Cardiac muscle cell (in vitro differentiated cells and primary cell): ENCODE measurements around the gene ZMYM3. TPM values are rescaled to one million over a fixed set of nuclear protein-coding genes. Genes with fewer than 3 reads are reported as not detected.

Source experiments
- DNase-seq, 2 donors: peaks; one replicate each; pipeline versions ENCODE4 v3.0.0 to v3.0.0-alpha.2; 2010 to 2017; ENCODE audit warnings: low read depth in 1 of 2, low spot score in 1 of 2
- H3K27ac ChIP-seq: fragments of 200-600 bp; sonication (generic); 2 replicates; pipeline ENCODE4 v1.5.1; 2016
- H3K27me3 ChIP-seq: fragments of 200-600 bp; sonication (generic); 2 replicates; pipeline ENCODE4 v1.6.0; 2016; ENCODE audit warnings: control low read depth
- H3K36me3 ChIP-seq: fragments of 200-600 bp; sonication (generic); 2 replicates; pipeline ENCODE4 v1.5.1; 2016; ENCODE audit warnings: control low read depth
- H3K4me1 ChIP-seq: fragments of 200-600 bp; sonication (generic); 2 replicates; pipeline ENCODE4 v1.8.1; 2017; ENCODE audit warnings: low read depth, mild to moderate bottlenecking, mixed run types
- H3K4me3 ChIP-seq: fragments of 200-600 bp; sonication (generic); 2 replicates; pipeline ENCODE4 v1.5.1; 2016; ENCODE audit warnings: mild to moderate bottlenecking
- H3K9me3 ChIP-seq: fragments of 200-600 bp; sonication (generic); 2 replicates; pipeline ENCODE4 v1.5.1; 2017; ENCODE audit warnings: low read depth, mild to moderate bottlenecking, control low read depth
- polyA plus RNA-seq: library from polyadenylated mRNA; unstranded; fragments of >200 nt; fragmentation: Nextera tagmentation; extraction: Ambion mirVana; gene quantifications from 2 replicates; pipeline ENCODE4 v1.2.1, GENCODE V29; 2016
- total RNA-seq: library from RNA; depleted of rRNA; stranded (reverse); fragments of >200 nt; gene quantifications from 2 replicates; pipeline ENCODE4 v1.2.3, GENCODE V29; 2016
- TF ChIP-seq, protein P1 (sequence below): IDR thresholded peaks from 2 replicates; pipeline ENCODE4 v1.5.1; 2012; ENCODE audit warnings: low read depth, mild to moderate bottlenecking, low read length

The ZMYM3 gene
- total and polyA plus RNA-seq, 2 experiments from 2014 or later = 24.8 to 112 TPM

DNA sequence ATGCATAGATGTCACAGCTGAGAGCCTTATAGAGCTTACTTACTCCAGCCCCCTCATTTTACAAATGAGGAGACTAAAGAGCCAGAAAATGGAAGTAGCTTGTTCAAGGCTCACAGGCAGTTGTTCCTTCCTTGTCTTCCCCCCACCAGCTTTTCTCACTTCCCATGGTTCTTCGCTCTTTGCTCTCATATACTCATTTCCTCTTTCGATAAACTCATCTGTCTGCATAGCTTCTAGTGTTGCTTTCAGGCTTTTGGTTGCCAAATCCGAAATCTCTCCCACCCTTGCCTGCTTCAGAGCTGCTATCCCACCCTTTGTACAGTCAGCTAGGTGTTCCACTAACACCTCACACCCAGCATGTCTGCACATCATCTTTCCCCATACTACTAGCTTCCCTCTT is 55.9 kb downstream of the ZMYM3 start:
- no peak overlapping the region for H3K4me3 ChIP-seq
- H3K4me1 ChIP-seq = no peaks in the 10 kb centered on the region
- TF ChIP-seq, protein P1, sequence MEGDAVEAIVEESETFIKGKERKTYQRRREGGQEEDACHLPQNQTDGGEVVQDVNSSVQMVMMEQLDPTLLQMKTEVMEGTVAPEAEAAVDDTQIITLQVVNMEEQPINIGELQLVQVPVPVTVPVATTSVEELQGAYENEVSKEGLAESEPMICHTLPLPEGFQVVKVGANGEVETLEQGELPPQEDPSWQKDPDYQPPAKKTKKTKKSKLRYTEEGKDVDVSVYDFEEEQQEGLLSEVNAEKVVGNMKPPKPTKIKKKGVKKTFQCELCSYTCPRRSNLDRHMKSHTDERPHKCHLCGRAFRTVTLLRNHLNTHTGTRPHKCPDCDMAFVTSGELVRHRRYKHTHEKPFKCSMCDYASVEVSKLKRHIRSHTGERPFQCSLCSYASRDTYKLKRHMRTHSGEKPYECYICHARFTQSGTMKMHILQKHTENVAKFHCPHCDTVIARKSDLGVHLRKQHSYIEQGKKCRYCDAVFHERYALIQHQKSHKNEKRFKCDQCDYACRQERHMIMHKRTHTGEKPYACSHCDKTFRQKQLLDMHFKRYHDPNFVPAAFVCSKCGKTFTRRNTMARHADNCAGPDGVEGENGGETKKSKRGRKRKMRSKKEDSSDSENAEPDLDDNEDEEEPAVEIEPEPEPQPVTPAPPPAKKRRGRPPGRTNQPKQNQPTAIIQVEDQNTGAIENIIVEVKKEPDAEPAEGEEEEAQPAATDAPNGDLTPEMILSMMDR = no peak
- no peaks in the 10 kb centered on the region for H3K27me3 ChIP-seq
- no peak overlapping the region for H3K27ac ChIP-seq
- no peaks in the 10 kb centered on the region for H3K9me3 ChIP-seq
- no peaks in the 10 kb centered on the region for H3K36me3 ChIP-seq
- DNase-seq = peak in 1 of 2 donors; percentile 20

DNA sequence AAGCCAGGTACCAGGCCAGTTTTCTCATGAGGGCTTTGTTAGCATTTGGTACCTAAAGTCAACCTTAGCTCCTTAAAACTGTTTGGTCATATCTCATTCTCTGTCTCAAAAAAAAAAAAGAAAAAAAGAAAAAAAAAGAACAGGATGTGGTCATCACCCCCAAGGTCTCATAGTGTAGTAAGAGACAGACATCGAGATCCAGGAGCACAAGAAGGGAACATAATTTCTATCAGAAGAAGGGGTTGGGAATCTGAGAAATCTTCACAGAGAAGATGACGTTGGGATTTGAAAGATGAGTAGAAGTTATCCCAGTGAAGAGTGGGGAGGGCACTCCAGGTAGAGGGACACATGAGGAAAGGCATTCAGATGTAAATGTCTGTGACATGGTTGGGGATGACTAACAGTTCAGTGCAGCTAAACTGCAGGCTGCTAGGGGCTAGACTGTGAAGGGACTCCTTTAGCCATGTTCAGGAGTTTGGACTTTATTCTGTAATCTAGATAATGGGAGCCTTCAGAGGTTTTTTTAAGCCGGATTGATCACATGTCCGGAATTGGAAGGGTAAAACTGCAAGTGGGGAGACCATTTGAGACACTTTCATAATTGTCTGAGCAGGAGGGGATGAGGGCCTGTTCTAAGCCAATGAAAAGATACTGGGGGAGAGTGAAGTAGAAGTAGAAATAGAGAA is 57.8 kb downstream of the ZMYM3 start:
- H3K9me3 ChIP-seq = no peaks in the 10 kb centered on the region
- no peaks in the 10 kb centered on the region for H3K4me1 ChIP-seq
- TF ChIP-seq, protein P1 = no peak
- H3K36me3 ChIP-seq = no peaks in the 10 kb centered on the region
- no peaks in the 10 kb centered on the region for H3K27me3 ChIP-seq
- no peak for DNase-seq
- H3K4me3 ChIP-seq = no peak overlapping the region
- H3K27ac ChIP-seq = no peak overlapping the region

DNA sequence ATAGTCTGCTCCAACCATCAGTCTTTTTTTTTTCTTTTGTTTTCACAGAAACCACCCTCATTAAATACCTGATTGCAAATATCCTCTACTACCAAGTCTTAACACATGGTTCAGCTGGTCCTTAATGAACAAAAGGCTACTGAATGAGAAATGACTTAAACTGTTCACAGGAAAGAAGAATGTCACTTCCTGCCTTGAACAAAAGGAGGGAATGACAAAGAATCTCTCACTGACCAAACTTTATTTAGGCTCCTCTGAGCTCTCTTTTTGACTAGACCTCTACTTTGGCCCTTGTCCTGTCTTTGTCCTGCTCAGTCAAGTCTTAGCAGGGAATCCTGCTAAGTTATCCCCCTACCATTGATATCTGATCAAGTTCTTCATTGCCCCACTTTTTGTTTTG is 62.7 kb downstream of the ZMYM3 start:
- no peaks in the 10 kb centered on the region for H3K9me3 ChIP-seq
- DNase-seq = no peak
- TF ChIP-seq, protein P1 = no peak
- H3K27me3 ChIP-seq = no peaks in the 10 kb centered on the region
- H3K36me3 ChIP-seq = no peaks in the 10 kb centered on the region
- no peak overlapping the region for H3K4me3 ChIP-seq
- H3K27ac ChIP-seq = no peak overlapping the region
- no peaks in the 10 kb centered on the region for H3K4me1 ChIP-seq

Other genes starting within 250 kb of the ZMYM3 start
- gene SNX12, start 185.8 kb downstream of the ZMYM3 start, total RNA-seq = 45.7 and 62.3 TPM in 2 replicates
- 6.6 and 9.5 TPM in 2 replicates for gene SNX12, start 185.8 kb downstream of the ZMYM3 start, polyA plus RNA-seq
- gene FOXO4, start 158.3 kb downstream of the ZMYM3 start, total RNA-seq = 16.7 and 24.2 TPM in 2 replicates
- 7.8 and 14.5 TPM in 2 replicates for gene FOXO4, start 158.3 kb downstream of the ZMYM3 start, polyA plus RNA-seq
- not detected in 2 replicates for gene CXorf65, start 147.4 kb downstream of the ZMYM3 start, total RNA-seq
- gene CXorf65, start 147.4 kb downstream of the ZMYM3 start, polyA plus RNA-seq = not detected in 2 replicates
- gene IL2RG, start 142.6 kb downstream of the ZMYM3 start, total RNA-seq = not detected in 2 replicates
- gene IL2RG, start 142.6 kb downstream of the ZMYM3 start, polyA plus RNA-seq = 2.3 TPM in 1 of 2 replicates, not detected in the other
- 29.2 and 56.5 TPM in 2 replicates for gene MED12, start 135.5 kb downstream of the ZMYM3 start, total RNA-seq
- 17.9 and 25.4 TPM in 2 replicates for gene MED12, start 135.5 kb downstream of the ZMYM3 start, polyA plus RNA-seq
- gene NLGN3, start 109.3 kb downstream of the ZMYM3 start, total RNA-seq = 7.4 and 10.2 TPM in 2 replicates
- gene NLGN3, start 109.3 kb downstream of the ZMYM3 start, polyA plus RNA-seq = 6.4 and 8.1 TPM in 2 replicates
- not detected in 2 replicates for gene GJB1, start 30.9 kb downstream of the ZMYM3 start, total RNA-seq
- gene GJB1, start 30.9 kb downstream of the ZMYM3 start, polyA plus RNA-seq = not detected in 2 replicates
- gene NONO, start 29.5 kb upstream of the ZMYM3 start, total RNA-seq = 524 and 770 TPM in 2 replicates
- gene NONO, start 29.5 kb upstream of the ZMYM3 start, polyA plus RNA-seq = 278 and 318 TPM in 2 replicates
- 99.7 and 158 TPM in 2 replicates for gene ITGB1BP2, start 47.6 kb upstream of the ZMYM3 start, total RNA-seq
- gene ITGB1BP2, start 47.6 kb upstream of the ZMYM3 start, polyA plus RNA-seq = 60.4 and 115 TPM in 2 replicates
- 16.1 and 43.1 TPM in 2 replicates for gene TAF1, start 112.2 kb upstream of the ZMYM3 start, total RNA-seq
- 3.8 and 7.8 TPM in 2 replicates for gene TAF1, start 112.2 kb upstream of the ZMYM3 start, polyA plus RNA-seq